Fibroblast of skin of left biceps (primary cell): ENCODE measurements around the gene DGKA.
"Not testable (repeated sequence)": the region's sequence is repeated elsewhere in the genome, so short reads cannot be mapped to it uniquely, and the experiment has no call there.

ENCODE experiments used
- DNase-seq, 2 experiments: peaks; one replicate each; pipeline ENCODE4 v3.0.0-alpha.2; 2013; ENCODE audit warnings: low read depth in 2 of 2

DGKA gene

DNA sequence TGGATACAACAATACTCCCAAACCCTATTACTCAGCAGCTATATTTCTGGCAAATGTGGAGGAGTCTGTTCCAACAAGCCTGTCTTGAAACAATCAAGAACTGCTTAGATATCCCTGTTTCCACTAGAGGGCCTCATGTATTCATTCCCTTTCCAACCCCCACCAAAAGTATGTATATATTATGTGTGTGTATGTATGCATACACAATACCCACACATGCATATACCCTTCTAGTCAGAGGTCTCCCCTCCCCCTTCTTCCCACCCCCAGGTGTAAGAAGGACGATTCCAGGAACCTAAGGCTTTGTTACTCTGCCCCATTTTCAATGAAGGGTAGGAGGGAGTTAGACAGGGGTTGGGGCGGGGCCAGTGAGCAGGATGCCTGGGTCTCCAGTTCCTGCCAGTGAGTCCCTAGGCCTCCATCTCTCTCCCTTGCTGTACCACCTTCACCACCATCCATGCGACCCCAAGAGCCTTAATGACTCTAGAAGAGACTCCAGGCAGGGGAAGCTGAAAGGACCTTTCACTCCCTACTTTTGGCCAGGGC, at the start of gene DGKA:
Gene DGKA (plus strand): TSS at position 392 of the 546 bp plus-strand sequence. CDS start 5,342 bp downstream, outside the sequence.
- DNase-seq, result peak; percentile 65

DNA sequence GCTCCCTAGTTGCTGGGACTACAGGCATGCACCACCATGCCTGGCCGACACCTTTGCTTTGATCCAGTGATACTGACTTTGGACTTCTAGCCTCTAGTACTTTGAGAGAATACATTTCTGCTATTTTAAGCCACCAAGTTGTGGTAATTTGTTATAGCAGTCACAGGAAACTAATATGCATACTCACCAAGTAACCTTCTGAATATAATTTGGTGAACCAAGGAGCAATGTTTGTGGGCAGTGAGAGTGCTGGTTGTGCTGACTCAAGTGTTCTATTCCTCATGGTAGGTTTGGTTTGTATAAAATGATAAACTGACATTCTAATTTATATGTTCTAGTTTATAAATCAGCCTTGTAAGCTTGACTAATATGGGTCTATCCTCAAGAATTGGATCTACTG, 45.8 kb upstream of the DGKA start:
- no peak for DNase-seq

DNA sequence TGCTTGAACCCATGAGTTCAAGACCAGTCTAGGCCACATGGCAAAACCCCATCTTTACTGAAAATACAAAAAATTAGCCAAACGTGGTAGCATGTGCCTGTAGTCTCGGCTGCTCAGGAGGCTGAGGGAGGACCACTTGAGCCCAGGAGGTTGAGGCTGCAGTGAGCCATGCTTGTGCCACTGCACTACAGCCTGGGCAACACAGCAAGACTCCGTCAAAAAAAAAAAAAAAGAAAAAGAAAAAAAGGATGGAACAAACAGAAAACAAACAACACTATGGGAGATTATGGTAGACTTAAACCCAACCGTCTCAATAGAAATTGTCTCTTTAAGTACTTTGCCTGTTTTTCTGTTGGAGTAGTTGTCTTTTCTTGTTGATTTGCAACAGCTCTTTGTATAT, 39.7 kb upstream of the DGKA start:
- no peak for DNase-seq

DNA sequence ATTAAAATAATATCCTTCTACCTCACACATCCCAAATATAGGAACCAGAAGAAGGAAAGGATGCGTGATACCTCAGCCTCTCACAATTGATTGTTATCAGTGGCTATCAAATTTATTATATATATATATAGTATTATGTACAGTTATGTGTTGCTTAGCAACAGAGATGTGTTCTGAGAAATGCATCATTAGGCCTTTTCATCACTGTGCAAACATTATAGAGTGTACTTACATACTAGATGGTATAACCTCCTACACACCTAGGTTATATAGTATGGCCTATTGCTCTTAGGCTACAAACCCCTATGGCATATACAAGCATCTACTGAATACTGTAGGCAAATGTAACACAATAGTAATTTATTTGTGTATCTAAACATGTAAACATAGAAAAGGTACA, 37.2 kb upstream of the DGKA start:
- DNase-seq, result no peak

DNA sequence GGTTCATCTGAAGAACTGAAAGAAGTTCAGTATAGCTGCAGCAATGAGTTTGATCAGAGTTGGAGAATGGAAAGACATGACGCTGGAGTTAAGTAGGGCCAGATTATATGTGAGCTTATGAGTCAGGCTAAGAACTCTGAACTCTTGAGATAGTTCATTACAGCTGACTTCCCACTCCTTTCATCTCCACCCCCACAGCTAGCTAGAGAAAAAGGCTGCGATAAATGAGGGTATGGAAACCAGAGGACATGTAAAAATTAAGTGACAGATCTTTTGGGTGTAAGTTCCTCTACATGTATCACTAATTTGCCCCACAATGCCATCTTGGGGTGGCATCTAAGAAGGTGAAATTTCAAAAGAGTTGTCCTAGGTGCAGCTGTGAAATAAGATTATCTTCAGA, 31.9 kb upstream of the DGKA start:
- DNase-seq, result no peak

DNA sequence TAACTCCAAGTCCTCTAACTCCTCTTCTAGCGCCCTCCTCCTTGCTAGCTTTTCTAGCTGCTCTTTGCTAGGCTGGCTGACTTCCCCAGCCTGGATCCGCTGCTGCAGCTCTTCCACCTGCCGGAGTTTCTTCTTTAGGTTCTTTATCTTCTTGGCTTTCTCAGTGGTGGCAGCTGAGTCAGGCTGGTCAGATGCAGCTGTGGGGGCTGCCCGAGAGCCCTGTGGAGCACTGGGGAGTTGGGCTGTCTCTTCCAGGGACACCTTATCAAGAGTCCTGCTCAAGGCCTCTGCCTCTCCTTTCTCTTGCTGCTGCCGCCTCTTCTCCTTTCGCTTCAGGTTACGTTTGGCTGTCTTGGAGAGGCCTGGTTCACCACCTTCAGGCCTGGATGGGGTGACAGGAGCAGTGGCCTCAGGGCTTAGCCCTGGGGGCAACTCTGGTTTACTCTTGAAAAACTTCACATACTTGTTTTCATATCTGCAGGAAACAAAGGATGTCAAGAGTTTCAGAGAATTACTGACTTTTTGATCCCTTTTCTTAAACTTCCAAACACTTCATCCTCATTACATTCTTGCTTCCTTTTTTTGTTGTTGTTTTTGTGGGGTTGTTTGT, 29.0 kb upstream of the DGKA start:
- no peak for DNase-seq

DNA sequence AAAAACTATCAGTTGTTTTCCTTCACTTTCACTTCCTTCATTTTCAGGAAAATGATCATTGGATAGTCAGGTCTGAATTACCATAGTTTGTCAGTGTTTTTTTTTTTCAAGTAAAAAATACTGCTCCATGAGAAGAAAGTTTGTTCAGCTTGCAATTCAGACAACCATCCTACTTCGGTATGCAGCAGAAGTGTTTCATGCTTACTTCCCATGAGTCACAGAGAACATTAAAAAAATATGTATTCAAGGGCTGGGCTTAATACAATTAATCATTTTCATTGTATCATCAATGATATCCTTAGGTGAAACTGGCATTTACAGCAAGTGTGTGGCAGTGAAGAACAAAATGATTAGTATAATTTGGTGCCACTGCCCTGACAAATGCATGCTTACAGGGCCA, 24.9 kb upstream of the DGKA start:
- DNase-seq, result no peak

DNA sequence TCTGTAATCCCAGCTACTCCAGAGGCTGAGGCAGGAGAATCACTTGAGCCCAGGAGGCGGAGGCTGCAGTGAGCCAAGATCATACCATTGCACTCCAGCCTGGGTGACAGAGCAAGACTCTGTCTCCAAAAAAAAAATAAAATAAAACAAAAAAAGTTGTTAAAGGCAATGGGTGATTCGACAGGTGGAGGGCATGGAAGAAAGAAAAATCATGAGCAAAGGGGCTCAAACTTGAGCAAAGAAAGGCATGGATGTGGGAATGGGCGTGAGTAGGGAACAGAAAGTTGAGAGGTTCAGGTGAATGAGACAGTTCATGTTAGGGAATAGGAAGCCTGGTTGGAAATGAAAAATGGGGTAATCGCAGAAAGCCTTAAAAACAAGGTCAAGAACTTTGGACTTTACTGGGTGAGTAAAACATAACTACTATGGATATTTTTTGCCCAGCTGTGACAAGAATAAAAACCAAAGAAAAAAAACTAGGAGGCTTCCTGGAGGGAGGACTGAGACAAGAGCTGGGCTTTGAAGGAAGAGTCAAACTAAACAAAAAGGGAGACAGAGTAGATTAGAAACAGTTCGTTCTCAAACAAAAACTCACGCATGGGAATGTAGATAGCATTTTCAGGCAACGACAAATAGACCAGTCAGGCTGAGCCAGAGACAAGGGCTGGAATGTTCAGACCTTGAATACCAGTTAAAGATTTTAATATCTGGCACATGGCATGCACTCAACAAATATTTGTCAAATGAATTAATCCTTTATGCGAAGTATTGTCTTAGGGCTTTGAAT, 22.0 kb upstream of the DGKA start:
- no peak for DNase-seq

DNA sequence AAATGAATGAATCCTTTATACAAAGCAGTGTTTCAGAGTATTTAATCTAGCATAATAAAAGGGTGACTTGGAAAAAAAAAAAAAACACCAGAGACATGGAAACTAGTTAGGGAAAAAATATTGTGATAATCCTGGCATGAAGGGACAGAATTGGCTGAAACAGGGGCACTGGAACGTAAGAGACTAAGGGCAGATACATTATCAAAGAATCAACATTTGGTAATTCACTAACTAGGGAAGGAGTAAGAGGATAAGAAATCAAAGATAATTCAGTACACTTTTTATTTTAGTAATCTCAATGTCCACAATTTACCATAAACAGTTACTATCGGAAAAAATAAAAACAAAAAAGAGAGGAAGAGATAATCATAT, 21.5 kb upstream of the DGKA start:
- no peak for DNase-seq

DNA sequence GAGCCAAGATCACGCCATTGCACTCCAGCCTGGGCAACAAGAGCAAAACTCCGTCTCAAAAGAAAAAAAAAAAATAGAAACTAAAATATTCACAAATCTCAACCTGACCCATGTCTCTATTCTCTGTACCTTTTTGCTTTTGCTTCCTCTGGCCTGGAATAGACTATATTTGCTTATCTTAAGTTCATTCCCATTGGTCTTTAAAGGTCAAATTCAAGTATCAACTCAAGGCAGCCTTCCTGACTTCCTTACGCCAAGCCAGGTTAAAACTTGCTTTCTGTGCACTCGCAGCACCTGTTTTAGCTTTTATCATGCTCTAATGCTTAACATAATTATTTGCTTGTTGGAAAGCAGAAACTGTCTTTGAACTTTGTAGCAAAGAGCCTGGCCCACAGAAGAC, 18.1 kb upstream of the DGKA start:
- no peak for DNase-seq

DNA sequence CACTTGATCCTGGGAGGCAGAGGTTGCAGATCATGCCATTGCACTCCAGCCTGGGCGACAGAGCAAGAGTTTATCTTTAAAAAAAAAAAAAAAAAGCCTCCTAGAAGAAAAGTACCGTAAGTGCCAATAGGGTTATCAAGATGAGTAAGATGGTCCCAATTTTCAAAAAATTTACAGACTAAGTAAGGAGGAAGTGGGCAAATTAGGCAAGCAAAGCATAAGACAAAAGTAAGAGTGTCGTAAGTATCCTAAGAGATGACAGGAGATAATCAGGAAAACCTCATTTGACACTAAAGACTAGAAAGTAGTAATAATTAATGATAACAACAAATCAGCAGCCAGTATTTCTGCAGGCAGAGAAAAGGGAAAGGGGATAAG, 15.5 kb upstream of the DGKA start:
- no peak for DNase-seq

DNA sequence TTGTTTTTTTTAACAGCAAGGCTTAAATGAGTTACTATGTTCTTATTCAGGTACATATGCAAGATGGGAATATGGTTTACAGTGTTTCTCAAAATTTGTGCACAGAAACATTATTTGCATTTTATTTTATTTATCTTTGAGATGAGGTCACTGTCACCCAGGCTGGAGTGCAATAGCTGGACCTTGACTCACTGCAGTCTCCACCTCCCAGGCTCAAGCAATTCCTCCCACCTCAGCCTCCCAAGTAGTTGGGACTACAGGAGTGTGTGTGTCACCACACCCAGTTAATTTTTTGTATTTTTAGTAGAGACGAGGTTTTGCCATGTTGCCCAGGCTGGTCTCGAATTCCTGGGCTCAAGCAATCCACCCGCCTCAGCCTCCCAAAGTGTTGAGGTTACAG, 11.9 kb upstream of the DGKA start:
- DNase-seq, result not testable (repeated sequence)

DNA sequence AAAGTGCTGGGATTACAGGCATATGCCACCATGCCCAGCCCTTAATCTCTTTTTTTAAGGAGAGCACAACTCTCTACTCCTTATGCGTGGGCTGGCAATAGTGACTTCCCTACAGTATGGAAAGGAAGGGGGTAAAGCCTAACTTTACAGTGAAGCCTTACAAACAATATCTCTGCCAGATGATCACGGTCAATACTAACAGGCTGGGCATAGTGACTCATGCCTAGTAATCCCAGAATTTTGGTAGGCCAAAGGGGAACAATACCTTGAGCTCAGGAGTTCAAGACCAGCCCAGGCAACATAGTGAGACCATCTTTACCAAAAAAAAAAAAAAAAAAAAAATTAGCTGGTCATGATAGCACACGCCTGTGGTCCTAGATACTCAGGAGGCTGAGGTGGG, 8.8 kb upstream of the DGKA start:
- DNase-seq, result no peak

DNA sequence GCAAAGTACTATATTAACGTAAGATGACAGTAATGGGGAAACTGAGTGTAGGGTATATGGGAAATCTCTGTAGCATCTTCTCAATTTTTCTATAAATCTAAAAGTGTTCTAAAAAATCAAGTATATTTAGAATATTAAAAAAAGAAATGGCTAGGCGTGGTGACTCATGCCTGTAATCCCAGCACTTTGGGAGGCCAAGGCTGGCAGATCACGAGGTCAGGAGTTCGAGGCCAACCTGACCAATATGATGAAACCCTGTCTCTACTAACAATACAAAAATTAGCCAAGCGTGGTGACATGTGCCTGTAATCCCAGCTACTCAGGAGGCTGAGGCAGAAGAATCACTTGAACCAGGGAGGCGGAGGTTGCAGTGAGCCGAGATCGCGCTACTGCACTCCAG, 7.3 kb upstream of the DGKA start:
- DNase-seq, result not testable (repeated sequence)

DNA sequence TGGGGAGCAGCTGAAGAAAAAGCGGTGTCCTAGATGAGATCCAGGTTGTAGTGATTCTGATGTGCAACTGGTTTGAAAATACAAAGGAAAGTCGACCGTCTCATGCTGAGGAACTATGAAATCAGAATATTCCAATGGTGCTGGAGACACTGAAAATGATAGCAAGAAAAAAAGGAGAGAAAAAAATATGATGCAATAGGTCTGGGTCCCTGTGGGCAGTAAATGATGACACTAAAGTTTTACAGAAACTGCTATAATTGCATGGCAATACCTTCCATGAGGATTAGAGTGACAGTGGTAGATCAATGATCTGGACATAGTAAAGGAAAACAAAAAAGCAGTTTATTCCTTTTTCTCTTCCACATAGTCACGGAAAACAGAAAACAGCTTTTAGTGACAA, 5.6 kb upstream of the DGKA start:
- DNase-seq, result no peak

DNA sequence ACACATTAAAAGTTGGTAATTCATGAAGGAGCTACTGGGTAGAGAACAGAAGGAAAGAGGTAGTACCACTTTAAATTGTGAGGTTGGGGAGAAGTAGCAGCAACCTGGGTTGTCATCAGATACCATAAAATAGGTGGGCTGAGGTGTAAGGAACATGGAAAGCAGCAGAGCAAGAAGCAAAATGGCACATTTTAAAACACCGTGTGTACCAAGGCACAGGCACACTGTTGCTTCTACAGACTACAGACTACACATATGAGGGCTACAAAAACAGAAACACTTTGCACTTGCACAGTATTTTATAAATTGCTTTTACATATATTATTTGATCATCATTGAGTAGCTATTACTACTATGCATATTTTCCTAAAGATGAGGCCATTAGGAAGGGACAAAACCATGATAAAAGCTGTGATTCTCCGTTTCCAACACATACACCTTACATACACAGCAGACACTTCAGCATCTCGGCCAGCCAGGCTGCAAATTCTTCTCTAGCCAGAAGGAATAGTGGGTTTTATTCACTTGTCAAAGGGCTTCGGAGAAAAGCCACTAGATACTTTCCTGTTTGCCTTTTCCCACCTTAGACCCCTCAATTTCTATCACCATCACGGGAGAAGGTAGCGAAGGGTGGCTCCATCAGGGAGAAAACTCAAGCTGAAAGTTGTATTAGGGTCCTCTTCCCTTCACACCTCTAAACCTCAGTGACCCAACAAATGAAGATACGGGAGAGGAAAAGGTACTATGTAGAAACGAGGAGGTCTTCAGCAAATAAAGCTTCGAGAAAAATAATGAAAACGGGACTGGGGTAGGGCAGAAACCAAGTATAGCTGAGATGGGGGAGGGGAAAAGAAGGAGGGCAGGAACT, 4.9 kb upstream of the DGKA start:
- no peak for DNase-seq

DNA sequence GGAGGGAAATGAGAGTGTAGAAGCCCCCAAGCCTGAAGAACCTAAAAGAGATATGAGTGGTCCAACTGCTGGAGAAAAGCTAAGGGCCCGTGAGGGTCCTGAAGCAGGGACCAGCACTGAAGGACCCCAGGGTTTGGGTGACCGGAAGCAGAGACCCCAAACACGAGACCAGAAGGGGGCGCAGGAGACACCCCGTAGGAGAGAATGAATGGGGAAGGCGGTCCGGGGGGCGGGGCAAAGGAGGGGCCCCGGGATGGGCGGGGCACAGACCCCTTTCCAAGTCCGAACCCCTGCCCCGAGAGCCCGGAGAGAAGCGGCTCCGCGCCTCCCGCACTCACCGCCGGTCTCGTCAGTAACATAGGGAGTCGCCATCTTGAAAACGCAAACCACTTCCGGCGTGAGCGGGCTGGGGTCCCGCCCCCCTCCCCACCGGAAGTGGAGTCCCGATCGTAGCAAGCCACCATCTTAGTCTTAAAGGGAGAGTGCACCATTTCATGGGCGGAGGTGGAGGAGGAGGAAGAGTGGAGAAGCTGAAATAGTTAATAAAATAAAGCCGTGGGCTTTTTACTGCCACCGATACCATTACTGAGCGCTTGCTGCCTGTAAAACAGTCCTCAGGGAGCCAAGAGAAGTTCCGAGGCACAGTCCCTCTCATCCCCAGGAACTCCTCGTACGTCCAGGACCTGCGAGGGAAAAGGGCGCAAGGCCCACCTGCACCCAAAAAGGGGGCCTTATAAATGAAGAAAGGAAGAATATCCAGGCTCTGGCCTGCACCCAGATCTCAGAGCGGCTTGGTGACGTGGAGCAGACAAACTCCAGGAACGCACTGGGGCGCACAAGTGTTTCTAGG, 4.0 kb upstream of the DGKA start:
- DNase-seq, result peak; percentile 83 to 84

DNA sequence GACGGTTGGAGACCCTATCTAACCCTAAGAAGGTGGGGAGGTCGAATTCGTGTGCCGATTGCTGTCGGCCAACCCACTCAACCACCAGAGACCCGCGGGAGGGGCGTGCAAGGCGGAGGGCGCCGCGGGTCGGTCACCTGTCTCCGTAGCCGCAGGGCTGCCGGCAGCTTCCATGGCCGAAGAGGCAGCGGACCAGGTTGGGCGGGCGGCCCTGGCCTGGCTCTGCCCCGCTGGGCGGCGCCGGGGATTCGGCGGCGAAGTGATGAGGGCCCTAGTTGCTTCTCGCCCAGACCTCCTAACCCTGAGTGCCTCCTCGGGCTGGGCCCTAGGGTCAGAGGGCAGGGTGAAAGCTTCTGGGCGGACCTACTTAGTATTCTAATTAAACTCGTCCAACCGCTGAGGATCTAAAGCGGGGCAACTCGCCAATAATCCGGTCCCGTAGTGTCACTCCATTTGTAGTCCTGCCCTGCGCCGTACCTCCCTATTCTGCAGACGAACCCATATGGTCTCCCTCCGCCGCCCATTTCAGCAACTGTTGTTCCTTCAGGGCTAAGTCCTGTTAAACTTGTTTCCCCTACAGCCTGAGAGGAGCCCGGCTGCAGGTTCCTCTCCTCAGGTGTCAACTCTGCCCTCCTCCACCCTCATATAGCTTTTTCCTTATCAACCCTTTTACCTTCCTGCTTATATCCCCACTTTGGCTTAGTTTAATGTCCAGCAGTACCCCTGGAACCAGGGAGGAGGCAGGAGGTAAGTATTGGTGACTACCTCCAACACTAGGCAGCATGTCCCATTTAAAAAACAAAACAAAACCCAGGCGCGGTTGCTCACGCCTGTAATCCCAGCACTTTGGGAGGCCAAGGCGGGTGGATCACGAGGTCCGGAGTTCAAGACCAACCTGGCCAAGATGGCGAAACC, 3.1 kb upstream of the DGKA start, which contains the start of gene PYM1:
Gene PYM1 (minus strand): TSS at position 307 of the 915 bp plus-strand sequence. CDS start 133 bp downstream, at position 174.
- DNase-seq, result no peak

DNA sequence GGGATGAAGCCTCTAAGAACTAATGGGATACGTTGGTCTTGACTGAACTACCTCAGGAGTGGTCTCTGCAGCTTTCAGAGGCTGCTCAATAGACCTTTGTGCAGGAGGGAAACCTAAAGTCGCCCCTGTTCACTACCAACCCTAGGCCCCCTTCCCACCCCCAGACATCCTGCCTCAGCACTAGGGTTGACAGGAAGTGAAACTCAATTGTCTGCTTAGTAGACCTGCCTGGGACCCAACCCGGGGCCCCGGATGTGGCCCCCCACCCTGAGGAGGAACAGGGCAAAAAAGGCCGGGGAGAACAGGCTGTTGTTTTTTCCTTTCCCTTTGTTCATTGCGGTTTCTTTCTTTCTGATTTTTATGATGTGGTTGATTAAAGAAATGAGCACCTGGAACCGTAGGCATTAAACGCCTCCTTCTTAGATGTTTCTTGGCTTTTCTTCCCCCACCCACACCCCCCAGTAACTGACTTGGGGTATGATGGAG, 1.6 kb upstream of the DGKA start:
- no peak for DNase-seq

DNA sequence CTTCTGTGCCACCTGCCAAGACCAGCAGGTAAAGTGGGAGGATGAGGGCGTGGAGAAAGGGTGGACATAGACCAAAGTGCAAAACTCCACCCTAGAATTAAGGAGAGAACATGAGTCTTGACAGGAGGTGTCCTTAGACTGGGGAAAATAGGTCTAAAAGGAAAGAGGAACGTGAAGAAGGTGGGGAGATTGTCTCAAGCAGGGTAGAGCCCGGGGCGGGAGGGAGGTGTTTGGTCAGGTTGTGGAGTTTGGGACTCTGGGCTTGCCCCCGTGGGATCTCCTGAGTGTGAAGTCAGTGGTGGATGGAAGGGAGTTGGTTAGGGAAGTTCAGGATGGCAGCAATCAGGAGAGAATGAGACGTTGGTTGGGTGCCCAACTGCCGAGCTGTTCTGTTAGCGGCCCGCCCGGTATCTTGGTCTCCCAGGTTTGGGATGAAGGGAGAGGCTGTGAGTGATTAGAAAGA, 386 bp downstream of the DGKA start:
- no peak for DNase-seq
